LNCAP (cell line): ENCODE results near the gene TFPT.

ENCODE experiments used
- CTCF ChIP-seq: fragments of 450-650 bp; IDR thresholded peaks from 2 replicates; pipeline ENCODE4 v1.5.1; 2017; ENCODE audit warnings: mild to moderate bottlenecking

The TFPT gene

GRCh38 chr19:54125713-54126112 is 10.3 kb upstream of the TFPT start:
- TF ChIP-seq CTCF, result no peak

GRCh38 chr19:54124393-54124792 is 8.9 kb upstream of the TFPT start:
- no peak for TF ChIP-seq CTCF

- TF ChIP-seq CTCF, result no peak
Measured at GRCh38 chr19:54123682-54124081, 8.2 kb upstream of the TFPT start.

GRCh38 chr19:54121259-54121658 is 5.8 kb upstream of the TFPT start:
- no peak for TF ChIP-seq CTCF

- TF ChIP-seq CTCF, result no peak
Measured at GRCh38 chr19:54114340-54115108, 933 bp downstream of the TFPT start.

- no peak for TF ChIP-seq CTCF
Measured at GRCh38 chr19:54109651-54110050, 5.8 kb downstream of the TFPT start.

GRCh38 chr19:54108496-54108895 is 7.0 kb downstream of the TFPT start:
- no peak for TF ChIP-seq CTCF
